HG03439 (cell line): ENCODE data around the gene EIF5.
A peak's percentile ranks its signal among the peaks of the same experiment; 100 is the strongest.

Source experiments
- ATAC-seq: cut with Tn5 transposase; IDR thresholded peaks from one replicate; pipeline ENCODE4 v1.9.1; 2021; ENCODE audit warnings: mild to moderate bottlenecking, moderate library complexity; ENCODE audit not compliant: unreplicated experiment

The EIF5 gene

DNA sequence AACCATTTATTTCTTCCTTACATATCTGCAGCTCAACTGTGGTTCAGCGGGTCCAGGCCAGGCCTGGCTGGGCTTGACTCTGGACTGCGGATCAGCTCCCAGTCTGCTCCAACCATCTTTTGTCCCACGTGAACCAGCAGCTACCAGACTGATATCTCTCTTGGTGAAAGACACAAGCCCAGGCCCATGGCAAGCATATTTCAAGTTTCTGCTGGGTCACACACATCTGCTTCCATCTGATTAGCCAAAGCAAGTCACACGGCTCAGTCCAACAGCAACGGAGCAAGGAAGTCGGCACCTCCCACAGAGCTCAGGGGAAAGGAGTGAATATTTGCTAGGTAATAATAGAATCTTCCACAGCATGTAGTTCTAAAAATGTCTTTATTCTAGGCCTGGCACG lies 26.5 kb downstream of the EIF5 start:
- ATAC-seq = no peak

DNA sequence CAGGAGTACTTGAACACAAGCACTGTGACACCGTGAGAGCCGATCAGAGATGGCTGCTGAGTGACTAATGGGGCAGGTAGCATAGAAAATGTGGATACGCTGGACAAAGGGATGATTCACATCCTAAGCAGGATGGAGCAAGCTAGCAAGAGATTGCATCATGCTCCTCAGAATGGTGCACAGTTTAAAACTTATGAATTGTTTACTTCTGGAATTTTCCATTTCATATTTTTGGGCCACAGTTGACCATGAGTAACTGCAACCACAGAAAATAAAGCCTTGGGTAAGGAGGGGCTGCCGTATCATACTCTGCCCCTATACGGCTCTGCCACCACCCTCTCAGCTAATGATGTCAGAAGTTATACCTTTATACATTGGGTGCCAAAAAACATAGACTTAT lies 27.8 kb downstream of the EIF5 start:
- no peak for ATAC-seq

DNA sequence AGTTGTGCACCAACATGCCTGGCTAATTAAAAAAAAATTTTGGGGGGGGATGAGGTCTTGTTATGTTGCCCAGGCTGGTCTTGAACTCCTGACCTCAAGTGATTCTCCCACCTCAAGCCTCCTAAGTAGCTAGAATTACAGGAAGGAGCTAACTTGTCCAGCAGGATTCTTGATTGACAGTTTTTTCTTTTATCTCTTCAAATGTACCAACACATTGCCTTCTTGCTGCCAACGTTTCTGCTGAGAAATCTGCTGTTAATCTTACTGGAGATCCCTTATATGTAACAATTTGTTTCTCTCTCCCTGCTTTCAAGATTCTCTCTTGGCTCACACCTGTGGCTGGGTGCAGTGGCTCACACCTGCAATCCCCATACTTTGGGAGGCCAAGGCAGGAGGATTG lies 28.7 kb downstream of the EIF5 start:
- no peak for ATAC-seq

DNA sequence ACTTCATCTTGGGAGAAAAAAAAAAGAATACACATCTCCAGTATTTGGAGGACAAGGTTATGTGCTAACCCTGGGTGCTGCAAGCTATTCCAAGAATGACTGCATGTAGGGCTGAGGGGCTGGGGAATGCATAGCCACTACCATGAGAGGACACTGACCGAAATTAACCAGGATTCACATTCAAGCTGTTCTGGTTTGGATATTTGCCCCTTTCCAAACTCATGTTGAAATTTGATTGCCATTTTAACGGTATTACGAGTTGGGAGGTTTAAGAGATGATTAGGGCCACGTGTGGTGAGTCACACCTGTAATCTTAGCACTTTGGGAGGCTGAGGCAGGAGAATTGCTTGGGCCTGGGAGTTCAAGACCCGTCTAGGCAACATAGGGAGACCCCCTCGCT lies 32.7 kb downstream of the EIF5 start:
- ATAC-seq = no peak

DNA sequence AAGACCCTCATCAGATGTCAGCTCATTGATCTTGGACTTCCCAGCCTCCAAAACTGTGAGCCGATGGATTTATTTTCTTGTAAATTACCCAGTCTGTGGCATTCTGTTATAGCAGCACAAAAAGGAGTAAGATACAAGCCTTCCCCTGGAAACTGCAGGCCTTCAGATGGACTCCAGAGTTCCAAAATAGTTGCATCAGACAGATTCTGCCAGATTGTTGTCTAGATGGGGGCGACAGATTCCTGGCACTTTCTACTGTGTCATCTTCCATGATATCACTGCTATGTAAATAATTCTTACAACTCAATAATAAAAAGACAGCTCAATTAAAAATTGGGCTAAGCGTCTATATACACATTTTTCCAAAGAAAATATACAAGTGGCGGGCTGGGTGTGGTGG lies 34.0 kb downstream of the EIF5 start:
- ATAC-seq = no peak

DNA sequence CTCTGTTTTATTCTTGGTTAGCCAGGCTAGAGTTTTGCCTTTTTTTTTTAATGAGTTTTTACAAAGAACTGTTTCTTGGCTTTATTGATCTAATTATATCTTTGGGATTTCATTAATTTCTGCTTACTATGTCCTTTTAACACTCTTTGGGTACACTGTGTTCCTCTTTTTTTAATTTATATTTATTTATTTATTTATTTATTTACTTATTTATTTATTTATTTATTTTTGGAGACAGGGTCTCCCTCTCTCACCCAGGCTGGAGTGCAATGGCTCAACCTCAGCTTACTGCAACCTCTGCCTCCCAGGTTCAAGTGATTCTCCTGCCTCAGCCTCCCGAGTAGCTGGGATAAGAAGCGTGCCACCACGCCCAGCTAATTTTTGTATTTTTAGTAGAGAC lies 36.0 kb downstream of the EIF5 start:
- no peak for ATAC-seq

DNA sequence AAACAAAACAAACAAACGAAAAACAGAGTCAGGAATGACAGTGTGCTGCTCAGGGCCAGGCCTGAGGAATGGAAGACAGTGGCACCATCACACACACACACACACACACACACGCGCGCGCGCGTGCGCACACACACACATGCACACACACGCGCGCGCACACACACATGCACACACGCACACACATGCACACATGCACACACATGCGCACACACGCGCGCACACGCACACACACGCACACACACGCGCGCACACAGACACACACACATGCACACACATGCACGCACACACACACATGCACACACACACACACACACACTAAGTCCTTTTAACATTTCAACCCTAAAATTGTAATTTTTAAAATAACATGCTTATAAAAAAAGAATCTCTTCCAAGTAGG lies 38.0 kb downstream of the EIF5 start:
- ATAC-seq = no peak

DNA sequence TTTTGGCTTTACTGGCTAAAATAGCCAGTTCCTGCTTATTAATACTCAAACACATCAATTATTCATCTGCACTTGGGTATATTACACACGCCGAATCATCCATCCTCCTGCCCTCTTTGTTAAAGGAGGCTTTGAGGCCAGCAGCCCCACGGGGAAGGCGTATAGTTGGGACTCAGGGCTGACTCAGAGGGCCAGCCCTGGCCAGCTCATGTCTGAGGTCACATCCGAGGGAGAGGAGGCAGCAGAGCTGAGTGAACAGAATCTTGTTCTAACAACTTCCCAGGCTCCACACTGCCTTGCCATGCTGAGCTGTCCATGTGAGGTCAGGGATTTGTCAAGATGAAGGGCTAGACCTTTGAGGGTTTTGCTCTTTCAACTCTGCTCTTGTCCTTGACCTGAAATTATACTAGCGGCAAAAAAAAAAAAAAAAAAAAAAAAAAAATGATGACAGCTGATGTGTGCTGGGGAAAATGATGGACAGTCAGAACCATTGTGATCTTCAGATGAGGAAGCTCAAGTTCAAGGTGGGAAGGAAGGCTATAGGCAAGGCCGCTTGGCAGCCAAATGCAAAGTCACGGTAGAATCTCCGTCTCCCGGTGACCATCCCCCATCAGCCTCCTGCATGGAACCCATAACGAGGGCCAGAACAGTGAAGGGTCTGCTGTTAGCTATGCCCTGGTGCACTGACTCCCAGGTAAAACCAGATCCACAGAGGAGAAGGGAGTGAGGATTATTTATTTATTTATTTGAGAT lies 38.7 kb downstream of the EIF5 start:
- ATAC-seq = no peak

DNA sequence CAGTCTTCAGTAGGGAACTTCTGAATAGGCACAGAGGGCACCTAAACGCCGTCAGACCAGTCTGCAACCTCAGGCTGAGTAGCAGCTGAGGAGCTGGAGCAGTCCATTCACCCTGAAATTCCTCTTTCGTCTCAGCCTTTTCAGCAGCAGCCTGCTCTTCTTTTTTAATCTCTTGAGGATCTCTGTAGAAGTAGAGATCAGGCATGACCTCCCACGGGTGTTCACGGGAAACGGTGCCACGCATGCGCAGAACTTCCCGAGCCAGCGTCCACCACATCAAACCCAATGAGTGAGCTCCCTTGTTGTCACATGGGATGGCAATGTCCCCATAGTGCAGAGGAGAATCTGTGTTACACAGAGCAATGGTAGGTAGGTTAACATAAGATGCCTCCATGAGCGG lies 40.1 kb downstream of the EIF5 start:
- ATAC-seq = no peak

DNA sequence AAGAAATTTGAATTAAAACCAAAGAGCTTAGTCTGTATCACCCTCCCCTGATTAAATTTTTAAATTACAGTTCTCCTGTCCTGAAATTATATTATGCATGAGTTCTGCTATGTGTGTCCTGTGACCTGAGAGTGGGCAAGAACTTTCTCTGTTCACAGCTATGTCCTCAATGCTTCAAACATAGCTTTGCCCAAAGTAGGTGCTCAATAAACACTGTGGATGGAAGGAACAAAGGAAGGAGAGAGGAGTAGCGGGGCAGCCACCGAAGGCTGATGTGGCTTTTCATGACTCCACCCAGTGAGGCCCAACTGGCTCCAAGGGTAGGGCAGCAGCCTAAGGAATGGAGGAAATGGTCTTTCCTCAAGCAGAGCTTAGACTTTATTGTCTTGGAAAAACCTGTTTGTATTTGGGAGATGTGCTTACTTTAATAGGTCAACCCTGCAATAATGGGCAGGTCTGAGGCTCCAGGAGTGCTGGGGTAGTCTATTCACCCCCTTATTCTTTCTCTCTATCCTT lies 43.5 kb downstream of the EIF5 start:
- no peak for ATAC-seq

DNA sequence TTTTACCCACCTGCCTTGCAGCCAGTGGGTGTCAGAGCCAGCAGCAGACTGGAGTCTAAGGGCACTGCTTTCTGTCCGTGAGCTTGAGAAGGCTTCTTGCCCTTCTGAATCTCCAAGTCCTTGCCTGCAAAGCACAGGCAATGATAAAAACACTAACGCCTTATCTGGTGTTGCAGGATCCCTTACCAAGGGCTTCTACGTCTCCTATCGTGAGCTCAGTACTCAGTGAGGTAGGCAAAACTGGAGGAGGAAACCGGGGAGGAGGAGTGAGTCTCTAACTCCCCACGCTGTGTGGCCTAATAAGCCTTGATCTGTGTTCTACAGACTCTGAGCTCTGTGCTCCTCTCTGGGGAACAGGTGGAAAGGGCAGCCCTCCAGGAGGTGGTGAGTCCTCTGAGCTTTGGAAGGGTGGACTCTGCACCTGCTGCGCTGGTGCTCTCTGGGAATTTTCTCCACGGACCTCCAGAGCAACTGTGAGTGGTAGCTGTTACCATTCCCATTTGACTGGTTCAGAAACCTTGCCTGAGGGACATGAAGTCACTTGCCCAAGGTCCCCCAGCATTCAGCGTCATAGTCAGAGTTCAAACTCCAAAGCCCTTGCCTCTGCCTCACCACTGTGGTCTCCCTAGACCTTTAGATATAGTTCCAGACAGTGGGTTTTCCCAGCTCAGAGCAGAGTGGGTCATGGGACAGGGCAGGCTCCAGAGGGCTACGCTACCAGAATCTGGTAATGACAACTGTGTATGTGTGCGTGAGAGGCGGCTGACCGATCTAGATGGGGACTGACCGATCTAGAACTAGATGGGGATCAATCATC lies 44.2 kb downstream of the EIF5 start:
- ATAC-seq = no peak

DNA sequence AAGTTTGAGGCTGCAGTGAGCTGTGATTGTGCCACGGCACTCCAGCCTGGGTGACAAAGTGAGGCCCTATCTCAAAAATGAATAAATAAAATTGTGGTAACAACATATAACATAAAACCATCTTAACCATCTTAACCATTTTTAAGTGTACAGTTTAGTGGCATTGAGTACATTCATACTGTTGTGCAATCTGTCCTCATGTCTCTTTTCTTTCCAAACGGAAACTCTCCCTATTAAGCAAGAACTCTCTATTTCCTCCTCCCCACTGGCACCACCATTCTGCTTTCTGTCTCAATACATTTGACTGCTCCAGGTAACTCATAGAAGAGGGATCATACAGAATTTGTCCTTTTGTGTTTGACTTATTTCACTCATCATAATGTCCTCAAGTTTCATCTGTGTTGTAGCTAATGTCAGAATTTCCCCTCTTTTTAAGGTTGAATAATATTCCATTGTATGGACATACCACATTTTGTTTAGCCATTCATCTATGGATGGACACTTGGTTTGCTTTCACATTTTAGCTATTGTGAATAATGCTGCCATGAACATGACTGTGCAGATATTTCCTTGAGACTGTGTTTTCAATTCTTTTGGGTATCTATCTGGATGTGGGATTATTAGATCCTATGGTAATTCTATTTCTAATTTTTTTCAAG lies 46.8 kb downstream of the EIF5 start:
- no peak for ATAC-seq

DNA sequence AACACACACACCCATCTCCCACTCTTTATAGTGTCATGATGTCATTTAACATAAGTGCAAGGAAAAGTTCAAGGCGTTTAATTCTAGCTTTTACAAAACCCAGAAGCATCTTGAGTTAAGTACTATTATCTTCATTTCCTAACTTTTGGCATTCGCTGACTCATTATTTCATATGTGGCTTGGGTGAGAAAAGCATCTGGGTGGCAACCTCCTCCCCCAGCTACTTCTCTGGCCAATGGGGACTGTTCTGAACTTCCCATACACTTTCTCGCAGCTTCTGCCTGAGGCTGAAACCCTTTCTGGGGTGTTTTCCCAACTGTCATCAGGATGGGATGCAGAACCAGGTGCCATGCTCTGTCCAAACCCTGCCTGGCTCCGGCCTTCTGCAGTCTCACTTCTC lies 48.3 kb downstream of the EIF5 start:
- no peak for ATAC-seq

DNA sequence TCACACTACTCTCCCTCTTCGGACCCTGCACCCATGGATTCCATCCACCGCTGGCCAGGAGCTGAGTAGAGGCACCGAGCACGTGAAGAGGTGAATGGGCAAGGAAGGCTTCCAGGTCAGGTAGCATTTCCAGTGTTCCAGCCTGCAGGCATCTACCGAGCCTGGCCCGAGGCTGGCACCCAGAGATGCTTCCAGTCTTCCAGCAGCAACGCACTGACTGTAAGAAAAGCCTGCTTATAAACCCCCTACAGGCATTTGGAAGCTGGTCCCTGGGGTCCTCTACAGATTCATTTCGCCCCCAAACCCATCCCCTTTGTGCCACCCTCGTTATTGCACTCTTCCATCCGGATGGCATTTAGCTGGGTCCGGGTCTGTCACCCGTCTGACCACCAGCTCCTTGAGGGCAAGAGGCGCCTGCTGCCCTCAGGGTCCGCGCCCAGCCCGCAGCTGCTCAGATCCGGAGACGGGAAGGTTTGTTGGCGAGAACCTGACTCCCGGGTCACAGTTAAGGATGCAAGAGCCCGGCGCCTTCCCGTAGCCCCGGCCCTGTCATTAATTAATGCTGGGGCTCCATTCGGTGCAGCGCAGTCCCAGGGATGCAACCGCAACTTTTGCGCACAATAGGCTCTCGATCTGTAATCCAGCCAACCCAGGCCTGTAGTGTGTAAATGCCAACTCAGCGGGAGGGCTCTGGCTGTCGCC lies 50.6 kb downstream of the EIF5 start:
- peak; percentile 5 for ATAC-seq

DNA sequence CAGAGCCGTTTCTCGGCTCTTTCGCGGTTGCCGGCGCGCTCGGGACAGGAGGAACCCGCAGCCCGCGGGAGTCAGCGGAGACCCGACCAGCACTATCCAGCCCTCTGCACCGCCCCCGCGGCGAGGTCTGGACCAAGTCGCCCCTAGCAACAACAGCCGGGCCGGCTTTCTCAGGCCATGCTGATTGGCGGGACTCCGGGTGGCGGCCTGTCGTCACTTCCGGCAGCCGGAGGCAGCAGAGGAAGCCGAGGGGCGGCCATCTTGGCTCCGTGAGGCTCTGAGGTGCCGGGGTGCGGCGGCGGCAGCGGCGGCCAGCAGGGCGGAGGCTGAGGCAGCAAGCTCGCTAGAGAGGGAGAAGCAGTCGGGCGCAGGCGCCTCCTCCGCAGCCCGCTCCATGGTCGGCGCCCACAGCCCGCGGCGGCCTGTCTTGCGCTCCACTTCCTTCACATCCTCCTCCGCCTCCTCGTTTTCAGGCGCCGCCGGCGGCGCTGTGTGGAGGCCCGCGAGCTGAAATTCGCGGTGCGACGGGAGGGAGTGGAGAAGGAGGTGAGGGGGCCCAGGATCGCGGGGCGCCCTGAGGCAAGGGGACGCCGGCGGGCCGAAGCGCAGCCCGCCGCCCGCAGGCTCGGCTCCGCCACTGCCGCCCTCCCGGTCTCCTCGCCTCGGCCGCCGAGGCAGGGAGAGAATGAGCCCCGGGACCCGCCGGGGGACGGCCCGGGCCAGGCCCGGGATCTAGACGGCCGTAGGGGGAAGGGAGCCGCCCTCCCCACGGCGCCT lies 51.3 kb downstream of the EIF5 start, which contains the start of gene MARK3:
Gene MARK3, plus strand, starts transcription at position 264 of the 777 bp plus-strand sequence. CDS start 615 bp downstream, outside the sequence.
- peak; percentile 88 for ATAC-seq

DNA sequence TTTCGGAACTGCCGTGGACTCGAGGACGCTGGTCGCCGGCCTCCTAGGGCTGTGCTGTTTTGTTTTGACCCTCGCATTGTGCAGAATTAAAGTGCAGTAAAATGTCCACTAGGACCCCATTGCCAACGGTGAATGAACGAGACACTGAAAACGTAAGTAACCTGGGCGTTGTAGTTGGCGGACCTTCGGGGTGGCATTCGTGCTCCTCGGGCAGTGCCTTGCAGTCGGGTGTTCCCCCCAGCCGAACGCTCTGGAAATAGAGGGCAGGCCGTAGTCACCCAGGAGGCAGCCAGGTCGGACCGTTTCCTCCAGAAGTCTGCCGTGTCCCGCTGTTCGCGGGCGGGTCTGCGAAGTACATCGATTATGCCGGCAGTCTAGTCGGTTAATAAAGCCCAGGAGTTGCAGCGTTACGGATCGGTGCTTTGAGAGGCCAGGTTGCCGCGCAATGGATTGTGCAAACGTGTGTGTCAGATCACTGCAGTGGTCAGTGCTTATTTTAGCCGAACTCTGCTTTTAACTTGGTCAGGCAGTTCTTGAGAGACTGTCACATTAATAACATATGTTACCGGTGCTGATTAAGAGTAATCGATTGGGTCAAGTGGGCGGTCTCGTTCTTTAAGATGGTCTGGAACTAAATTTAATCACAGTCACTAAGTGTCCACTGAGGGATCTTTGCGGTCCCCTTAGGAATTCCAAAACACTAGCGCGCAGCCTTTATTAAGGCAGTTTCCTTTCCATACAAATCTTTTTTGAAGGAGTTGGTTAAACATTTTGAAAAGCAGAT lies 52.1 kb downstream of the EIF5 start:
- peak; percentile 7 for ATAC-seq

DNA sequence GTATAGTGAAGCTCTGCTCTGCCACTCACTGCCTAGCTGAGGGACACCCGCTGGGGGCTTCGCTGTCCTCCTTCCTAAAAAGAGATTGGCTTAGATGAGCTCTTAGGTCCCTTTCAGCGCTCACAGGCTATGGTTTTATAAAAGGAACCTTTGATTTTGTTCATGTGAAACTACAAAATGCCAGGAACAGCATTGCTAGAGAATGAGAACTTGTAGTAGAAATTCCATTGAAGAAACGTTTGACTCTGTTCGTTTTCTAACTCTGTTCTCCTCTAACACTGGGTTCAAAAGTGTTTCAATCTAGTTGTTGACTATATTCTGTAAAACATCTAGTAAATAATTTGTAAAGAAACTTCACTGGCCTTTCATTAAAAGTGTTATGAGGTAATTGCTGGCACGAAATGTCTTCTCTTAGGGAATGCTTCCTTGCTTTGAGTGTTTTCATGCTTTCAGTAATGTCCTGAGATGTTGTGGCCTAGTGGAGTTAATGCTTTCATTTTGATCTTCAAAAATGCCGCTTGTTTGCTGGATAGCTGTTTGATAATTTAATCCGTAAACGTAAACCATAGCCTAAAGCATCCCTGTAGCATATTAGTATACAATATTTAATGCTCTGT lies 52.8 kb downstream of the EIF5 start:
- no peak for ATAC-seq

DNA sequence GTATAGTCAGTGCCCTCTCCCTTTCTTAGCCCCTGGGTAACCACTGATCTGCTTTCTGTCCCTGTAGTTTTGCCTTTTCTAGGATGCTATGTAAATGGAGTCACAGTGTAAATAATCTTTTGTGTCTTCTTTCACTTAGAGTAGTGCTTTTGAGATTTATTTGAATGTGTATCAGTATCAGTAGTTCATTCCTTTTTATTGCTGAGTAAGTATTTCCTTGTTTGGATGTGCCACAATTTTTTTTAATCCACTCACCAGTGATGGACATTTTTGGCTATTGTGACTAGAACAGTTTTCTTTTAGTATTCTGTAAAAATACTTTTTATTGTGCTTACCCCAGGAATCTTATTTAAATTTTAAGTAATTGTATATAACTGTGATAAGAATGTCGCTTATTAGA lies 54.6 kb downstream of the EIF5 start:
- ATAC-seq = no peak

DNA sequence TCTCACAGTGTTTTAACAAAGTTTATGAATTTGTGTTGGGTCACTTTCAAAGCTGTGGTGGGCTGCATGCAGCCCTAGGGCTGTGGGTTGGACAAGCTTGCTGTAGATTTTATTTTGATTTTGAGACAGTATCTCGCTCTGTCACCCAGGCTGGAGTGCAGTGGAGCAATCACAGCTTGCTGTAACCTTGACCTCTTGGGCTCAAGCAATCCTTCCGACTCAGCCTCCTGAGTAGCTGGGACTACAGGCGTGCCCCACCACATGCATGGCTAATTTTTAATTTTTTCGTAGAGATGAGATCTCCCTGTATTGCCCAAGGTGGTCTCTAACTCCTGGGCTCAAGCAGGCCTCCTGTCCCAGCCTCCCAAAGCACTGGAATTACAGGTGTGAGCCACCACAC lies 56.6 kb downstream of the EIF5 start:
- ATAC-seq = no peak
